Measurements from ENCODE around the gene PIBF1.
"Not testable (repeated sequence)": the region's sequence is repeated elsewhere in the genome, so short reads cannot be mapped to it uniquely, and the experiment has no call there.

PIBF1 gene

GRCh38 chr13:72792640-72793039, 10.7 kb downstream of the PIBF1 start:
- no peak overlapping the region for H3K4me3 ChIP-seq (ENCODE audit: low read depth, low read length)
- TF ChIP-seq CTCF (IDR thresholded peaks at IDR 0.05; ENCODE audit: borderline replicate concordance, insufficient read depth, low read depth, low read length), result no peak

- TF ChIP-seq CTCF (IDR thresholded peaks at IDR 0.05; ENCODE audit: borderline replicate concordance, insufficient read depth, low read depth, low read length), result no peak
- H3K4me3 ChIP-seq (ENCODE audit: low read depth, low read length), result no peak overlapping the region
Measured at GRCh38 chr13:72798817-72799216, 16.9 kb downstream of the PIBF1 start.

GRCh38 chr13:72804301-72804700, 22.4 kb downstream of the PIBF1 start:
- no peak overlapping the region for H3K4me3 ChIP-seq (ENCODE audit: low read depth, low read length)
- no peak for TF ChIP-seq CTCF (IDR thresholded peaks at IDR 0.05; ENCODE audit: borderline replicate concordance, insufficient read depth, low read depth, low read length)

GRCh38 chr13:72805676-72806346, 23.9 kb downstream of the PIBF1 start:
- H3K4me3 ChIP-seq (ENCODE audit: low read depth, low read length), result no peak overlapping the region
- TF ChIP-seq CTCF (IDR thresholded peaks at IDR 0.05; ENCODE audit: borderline replicate concordance, insufficient read depth, low read depth, low read length), result no peak

- not testable (repeated sequence) for H3K4me3 ChIP-seq (ENCODE audit: low read depth, low read length)
Measured at GRCh38 chr13:72806514-72806913, 24.6 kb downstream of the PIBF1 start.

- H3K4me3 ChIP-seq (ENCODE audit: low read depth, low read length), result no peak overlapping the region
- TF ChIP-seq CTCF (IDR thresholded peaks at IDR 0.05; ENCODE audit: borderline replicate concordance, insufficient read depth, low read depth, low read length), result no peak
Measured at GRCh38 chr13:72808917-72809500, 27.1 kb downstream of the PIBF1 start.

- no peak overlapping the region for H3K4me3 ChIP-seq (ENCODE audit: low read depth, low read length)
- no peak for TF ChIP-seq CTCF (IDR thresholded peaks at IDR 0.05; ENCODE audit: borderline replicate concordance, insufficient read depth, low read depth, low read length)
Measured at GRCh38 chr13:72820156-72820897, 38.4 kb downstream of the PIBF1 start.

All from GM12875 (cell line).